Neural progenitor cell (in vitro differentiated cells): ENCODE data around the gene P2RX5. TPM values are rescaled to one million over a fixed set of nuclear protein-coding genes. Genes with fewer than 3 reads are reported as not detected.

Source experiments
- DNase-seq: peaks from one replicate; pipeline ENCODE4 v3.0.0-alpha.2; 2016; ENCODE audit warnings: low spot score
- H2AFZ ChIP-seq: fragments of 200-600 bp; sonication (generic); replicated peaks from 2 replicates; pipeline ENCODE4 v1.6.1; 2016; ENCODE audit warnings: antibody characterized with exemption
- H3F3A ChIP-seq: fragments of 200-600 bp; sonication (generic); 2 replicates; pipeline ENCODE4 v1.6.1; 2016; ENCODE audit warnings: antibody characterized with exemption, low read depth
- H3K27ac ChIP-seq: fragments of 200-600 bp; sonication (generic); 2 replicates; pipeline ENCODE4 v1.5.1; 2016; ENCODE audit warnings: mild to moderate bottlenecking
- H3K27me3 ChIP-seq: fragments of 200-600 bp; sonication (generic); 2 replicates; pipeline ENCODE4 v1.6.1; 2016; ENCODE audit warnings: mild to moderate bottlenecking, moderate library complexity
- H3K36me3 ChIP-seq: fragments of 200-600 bp; sonication (generic); 2 replicates; pipeline ENCODE4 v1.5.1; 2016
- H3K4me1 ChIP-seq: fragments of 200-600 bp; sonication (generic); 2 replicates; pipeline ENCODE4 v1.6.1; 2016; ENCODE audit warnings: mixed run types
- H3K4me2 ChIP-seq: fragments of 200-600 bp; sonication (generic); 2 replicates; pipeline ENCODE4 v1.6.1; 2016
- H3K4me3 ChIP-seq: fragments of 200-600 bp; sonication (generic); 2 replicates; pipeline ENCODE4 v1.5.1; 2016
- H3K79me2 ChIP-seq: fragments of 200-600 bp; sonication (generic); 2 replicates; pipeline ENCODE4 v1.6.1; 2016; ENCODE audit warnings: low read depth
- H3K9ac ChIP-seq: fragments of 200-600 bp; sonication (generic); 2 replicates; pipeline ENCODE4 v1.6.1; 2016
- H3K9me3 ChIP-seq: fragments of 200-600 bp; sonication (generic); 2 replicates; pipeline ENCODE4 v1.5.1; 2016; ENCODE audit warnings: low read depth
- H4K20me1 ChIP-seq: fragments of 200-600 bp; sonication (generic); 2 replicates; pipeline ENCODE4 v1.6.1; 2016; ENCODE audit warnings: low read depth
- H3K27ac Mint-ChIP-seq: 3 replicates; pipeline ENCODE4 v1.8.0; 2021; ENCODE audit warnings: mixed read lengths
- H3K27me3 Mint-ChIP-seq: 2 replicates; pipeline ENCODE4 v1.8.0; 2022; ENCODE audit warnings: low read depth, mild to moderate bottlenecking, inconsistent platforms, moderate library complexity, mixed read lengths; ENCODE audit not compliant: insufficient read depth
- H3K36me3 Mint-ChIP-seq: 3 replicates; pipeline ENCODE4 v1.8.0; 2021; ENCODE audit warnings: mixed read lengths
- H3K4me1 Mint-ChIP-seq: 3 replicates; pipeline ENCODE4 v1.8.0; 2021; ENCODE audit warnings: mixed read lengths
- H3K4me3 Mint-ChIP-seq: 3 replicates; pipeline ENCODE4 v1.8.0; 2021; ENCODE audit warnings: mild to moderate bottlenecking, moderate library complexity, mixed read lengths
- H3K9me3 Mint-ChIP-seq: 3 replicates; pipeline ENCODE4 v1.8.0; 2020; ENCODE audit warnings: mixed read lengths
- EZH2 ChIP-seq: fragments of 200-600 bp; sonication (generic); IDR thresholded peaks from 2 replicates; pipeline ENCODE4 v1.6.1; 2017; ENCODE audit warnings: antibody characterized with exemption, mild to moderate bottlenecking, moderate library complexity
- EZH2phosphoT487 ChIP-seq: fragments of 200-600 bp; sonication (generic); IDR thresholded peaks from 2 replicates; pipeline ENCODE4 v1.6.1; 2017; ENCODE audit warnings: antibody characterized with exemption
- total RNA-seq: library from RNA; depleted of rRNA; stranded (reverse); fragments of >200 nt; gene quantifications from 2 replicates; pipeline ENCODE4 v1.2.3, GENCODE V29; 2015; ENCODE audit warnings: low replicate concordance
- TF ChIP-seq, protein P1 (sequence below): fragments of 200-600 bp; sonication (generic); IDR thresholded peaks from 2 replicates; pipeline ENCODE4 v1.5.1; 2017; ENCODE audit warnings: antibody characterized with exemption, mild to moderate bottlenecking

The P2RX5 gene
- total RNA-seq, 1 donor from 2014 or later, result not detected

DNA sequence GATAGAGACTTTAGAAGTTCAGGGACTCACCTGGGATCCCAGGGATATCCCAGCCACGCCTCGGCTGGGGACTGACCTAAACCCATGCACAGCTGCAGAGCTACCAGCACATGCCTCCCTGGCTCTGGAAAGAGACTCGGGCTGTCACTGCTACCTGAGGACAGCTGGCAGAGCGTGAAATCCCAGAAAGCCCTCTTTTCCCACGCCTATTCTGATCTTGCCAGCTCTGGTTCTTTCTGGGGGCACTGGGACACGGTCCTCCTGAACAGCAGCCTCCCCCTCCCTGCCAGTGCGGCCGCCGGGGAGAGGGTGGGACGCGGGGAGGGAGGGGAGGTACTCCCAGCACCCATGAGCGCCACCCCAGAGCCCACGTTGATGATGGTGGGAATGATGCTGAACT lies 10.8 kb downstream of the P2RX5 start:
- Histone ChIP-seq H3K27ac (no peak overlapping the region), H3F3A (peaks cover 6% of the 10 kb centered on the region), H2AFZ (no peak overlapping the region), H3K79me2 (no peaks in the 10 kb centered on the region), H4K20me1 (no peaks in the 10 kb centered on the region), H3K4me2 (no peak overlapping the region), H3K36me3 (no peaks in the 10 kb centered on the region), H3K4me3 (no peak overlapping the region), H3K9ac (no peak overlapping the region), H3K4me1 (peaks cover 8% of the 10 kb centered on the region), H3K9me3 (no peaks in the 10 kb centered on the region), H3K27me3 (no peaks in the 10 kb centered on the region)
- H3K27ac Mint-ChIP-seq, result no peak overlapping the region
- peaks cover 7% of the 10 kb centered on the region for H3K4me1 Mint-ChIP-seq
- DNase-seq, result no peak
- H3K4me3 Mint-ChIP-seq, result no peak overlapping the region
- no peak for TF ChIP-seq EZH2phosphoT487
- no peak for TF ChIP-seq EZH2
- TF ChIP-seq, protein P1, sequence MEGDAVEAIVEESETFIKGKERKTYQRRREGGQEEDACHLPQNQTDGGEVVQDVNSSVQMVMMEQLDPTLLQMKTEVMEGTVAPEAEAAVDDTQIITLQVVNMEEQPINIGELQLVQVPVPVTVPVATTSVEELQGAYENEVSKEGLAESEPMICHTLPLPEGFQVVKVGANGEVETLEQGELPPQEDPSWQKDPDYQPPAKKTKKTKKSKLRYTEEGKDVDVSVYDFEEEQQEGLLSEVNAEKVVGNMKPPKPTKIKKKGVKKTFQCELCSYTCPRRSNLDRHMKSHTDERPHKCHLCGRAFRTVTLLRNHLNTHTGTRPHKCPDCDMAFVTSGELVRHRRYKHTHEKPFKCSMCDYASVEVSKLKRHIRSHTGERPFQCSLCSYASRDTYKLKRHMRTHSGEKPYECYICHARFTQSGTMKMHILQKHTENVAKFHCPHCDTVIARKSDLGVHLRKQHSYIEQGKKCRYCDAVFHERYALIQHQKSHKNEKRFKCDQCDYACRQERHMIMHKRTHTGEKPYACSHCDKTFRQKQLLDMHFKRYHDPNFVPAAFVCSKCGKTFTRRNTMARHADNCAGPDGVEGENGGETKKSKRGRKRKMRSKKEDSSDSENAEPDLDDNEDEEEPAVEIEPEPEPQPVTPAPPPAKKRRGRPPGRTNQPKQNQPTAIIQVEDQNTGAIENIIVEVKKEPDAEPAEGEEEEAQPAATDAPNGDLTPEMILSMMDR, result no peak
- H3K36me3 Mint-ChIP-seq, result no peaks in the 10 kb centered on the region
- peaks cover 10% of the 10 kb centered on the region for H3K27me3 Mint-ChIP-seq
- no peaks in the 10 kb centered on the region for H3K9me3 Mint-ChIP-seq

DNA sequence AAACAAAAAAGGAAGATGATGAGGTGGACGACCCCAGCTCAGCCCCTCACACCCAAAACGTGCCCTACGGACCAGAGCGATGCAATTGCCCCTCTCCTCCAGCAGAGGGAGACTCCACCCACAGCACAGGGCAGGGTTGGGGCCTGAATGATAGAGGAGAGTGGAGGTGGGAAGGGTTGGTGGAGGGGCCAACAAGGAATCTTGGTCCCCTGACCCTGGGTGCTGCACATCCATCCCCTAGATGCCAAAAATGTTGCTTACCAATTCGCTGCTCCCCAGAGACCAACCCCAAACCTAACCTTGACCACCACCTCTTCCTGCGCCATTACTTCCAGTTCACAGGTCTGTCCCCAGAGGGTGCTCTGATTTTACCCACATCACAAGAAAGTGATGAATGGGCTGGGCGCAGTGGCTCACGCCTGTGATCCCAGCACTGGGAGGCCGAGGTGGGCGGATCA lies 12.9 kb downstream of the P2RX5 start:
- Mint-ChIP-seq H3K27me3 (peaks cover 10% of the 10 kb centered on the region), H3K9me3 (no peaks in the 10 kb centered on the region), H3K4me3 (no peak overlapping the region), H3K36me3 (no peaks in the 10 kb centered on the region), H3K27ac (no peak overlapping the region), H3K4me1 (peaks cover 4% of the 10 kb centered on the region)
- H3K27ac ChIP-seq, result no peak overlapping the region
- peak; percentile 63 for DNase-seq
- no peaks in the 10 kb centered on the region for H3K79me2 ChIP-seq
- no peaks in the 10 kb centered on the region for H4K20me1 ChIP-seq
- H3K9ac ChIP-seq, result no peak overlapping the region
- H3K4me1 ChIP-seq, result peaks cover 5% of the 10 kb centered on the region
- peaks cover 2% of the 10 kb centered on the region for H3F3A ChIP-seq
- H3K27me3 ChIP-seq, result no peaks in the 10 kb centered on the region
- no peak overlapping the region for H3K4me2 ChIP-seq
- H3K36me3 ChIP-seq, result no peaks in the 10 kb centered on the region
- no peak overlapping the region for H3K4me3 ChIP-seq
- H3K9me3 ChIP-seq, result no peaks in the 10 kb centered on the region
- H2AFZ ChIP-seq, result no peak overlapping the region
- TF ChIP-seq, protein P1, result peak; percentile 92
- no peak for TF ChIP-seq EZH2phosphoT487

DNA sequence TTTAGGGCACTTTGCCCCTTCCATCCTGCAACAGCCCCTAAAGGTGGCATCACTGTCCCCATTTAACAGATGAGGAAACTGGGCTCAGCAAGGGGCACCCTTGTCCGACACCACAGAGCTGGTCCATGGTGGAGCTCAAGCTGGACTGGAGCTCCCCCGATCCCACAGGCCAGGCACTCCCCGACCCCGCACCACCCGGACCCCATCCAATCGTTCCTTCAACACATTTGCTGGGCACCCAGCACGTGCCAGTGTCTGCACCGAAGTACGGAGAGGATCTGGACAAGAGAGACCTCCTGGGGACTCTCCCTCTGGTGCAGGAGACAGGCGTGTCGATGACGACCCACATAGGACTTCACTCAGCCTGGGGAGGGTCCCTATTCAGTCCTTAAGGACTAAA lies 13.9 kb downstream of the P2RX5 start:
- no peak overlapping the region for H2AFZ ChIP-seq
- H3K36me3 Mint-ChIP-seq, result no peaks in the 10 kb centered on the region
- no peak overlapping the region for H3K27ac Mint-ChIP-seq
- no peak overlapping the region for H3K4me3 ChIP-seq
- H3K4me1 ChIP-seq, result peaks cover 6% of the 10 kb centered on the region
- no peak overlapping the region for H3K4me2 ChIP-seq
- H3K27me3 ChIP-seq, result no peaks in the 10 kb centered on the region
- DNase-seq, result no peak
- no peak overlapping the region for H3K4me3 Mint-ChIP-seq
- no peak overlapping the region for H3K27ac ChIP-seq
- no peaks in the 10 kb centered on the region for H3K36me3 ChIP-seq
- H3K4me1 Mint-ChIP-seq, result peaks cover 9% of the 10 kb centered on the region
- H3K9ac ChIP-seq, result no peak overlapping the region
- peaks cover 3% of the 10 kb centered on the region for H3F3A ChIP-seq
- H3K27me3 Mint-ChIP-seq, result peaks cover 10% of the 10 kb centered on the region
- H3K9me3 ChIP-seq, result no peaks in the 10 kb centered on the region
- no peaks in the 10 kb centered on the region for H3K9me3 Mint-ChIP-seq
- H4K20me1 ChIP-seq, result no peaks in the 10 kb centered on the region
- H3K79me2 ChIP-seq, result no peaks in the 10 kb centered on the region
- TF ChIP-seq EZH2 (no peak), EZH2phosphoT487 (no peak)
- TF ChIP-seq, protein P1, result no peak
